NT2/D1 (cell line): Measurements from ENCODE around the gene TNFAIP1.
"Not testable (repeated sequence)": the region's sequence is repeated elsewhere in the genome, so short reads cannot be mapped to it uniquely, and the experiment has no call there.

ENCODE experiments used
- DNase-seq: peaks from one replicate; pipeline ENCODE4 v3.0.0-alpha.2; 2011; ENCODE audit warnings: low read depth, low spot score
- H3K27me3 ChIP-seq: 2 replicates; pipeline ENCODE4 v1.6.0; 2011; ENCODE audit warnings: mild to moderate bottlenecking; ENCODE audit not compliant: insufficient read length, insufficient read depth
- H3K36me3 ChIP-seq: 2 replicates; pipeline ENCODE4 v1.6.1; 2011; ENCODE audit warnings: mild to moderate bottlenecking, low read length, mixed read lengths; ENCODE audit not compliant: insufficient read depth, insufficient read length
- H3K4me1 ChIP-seq: 2 replicates; pipeline ENCODE4 v1.5.1; 2011; ENCODE audit not compliant: insufficient read depth, insufficient read length
- H3K4me3 ChIP-seq: 2 replicates; pipeline ENCODE4 v1.5.1; 2011; ENCODE audit warnings: low read depth; ENCODE audit not compliant: insufficient read length
- H3K9ac ChIP-seq: 2 replicates; pipeline ENCODE4 v1.6.0; 2011; ENCODE audit warnings: low read depth; ENCODE audit not compliant: insufficient read length
- H3K9me3 ChIP-seq: 2 replicates; pipeline ENCODE4 v1.5.1; 2011; ENCODE audit warnings: mild to moderate bottlenecking, low read length; ENCODE audit not compliant: insufficient read depth
- SUZ12 ChIP-seq: IDR thresholded peaks from 2 replicates; pipeline ENCODE4 v1.6.1; 2011; ENCODE audit not compliant: insufficient read length, insufficient read depth; ENCODE audit errors: extremely low read depth
- YY1 ChIP-seq: IDR thresholded peaks from 2 replicates; pipeline ENCODE4 v1.6.1; 2011; ENCODE audit not compliant: insufficient read length, insufficient read depth
- ZNF274 ChIP-seq: IDR thresholded peaks from 2 replicates; pipeline ENCODE4 v1.6.1; 2011; ENCODE audit warnings: mild to moderate bottlenecking, low read depth, low read length

The TNFAIP1 gene, protein sequence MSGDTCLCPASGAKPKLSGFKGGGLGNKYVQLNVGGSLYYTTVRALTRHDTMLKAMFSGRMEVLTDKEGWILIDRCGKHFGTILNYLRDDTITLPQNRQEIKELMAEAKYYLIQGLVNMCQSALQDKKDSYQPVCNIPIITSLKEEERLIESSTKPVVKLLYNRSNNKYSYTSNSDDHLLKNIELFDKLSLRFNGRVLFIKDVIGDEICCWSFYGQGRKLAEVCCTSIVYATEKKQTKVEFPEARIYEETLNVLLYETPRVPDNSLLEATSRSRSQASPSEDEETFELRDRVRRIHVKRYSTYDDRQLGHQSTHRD

DNA sequence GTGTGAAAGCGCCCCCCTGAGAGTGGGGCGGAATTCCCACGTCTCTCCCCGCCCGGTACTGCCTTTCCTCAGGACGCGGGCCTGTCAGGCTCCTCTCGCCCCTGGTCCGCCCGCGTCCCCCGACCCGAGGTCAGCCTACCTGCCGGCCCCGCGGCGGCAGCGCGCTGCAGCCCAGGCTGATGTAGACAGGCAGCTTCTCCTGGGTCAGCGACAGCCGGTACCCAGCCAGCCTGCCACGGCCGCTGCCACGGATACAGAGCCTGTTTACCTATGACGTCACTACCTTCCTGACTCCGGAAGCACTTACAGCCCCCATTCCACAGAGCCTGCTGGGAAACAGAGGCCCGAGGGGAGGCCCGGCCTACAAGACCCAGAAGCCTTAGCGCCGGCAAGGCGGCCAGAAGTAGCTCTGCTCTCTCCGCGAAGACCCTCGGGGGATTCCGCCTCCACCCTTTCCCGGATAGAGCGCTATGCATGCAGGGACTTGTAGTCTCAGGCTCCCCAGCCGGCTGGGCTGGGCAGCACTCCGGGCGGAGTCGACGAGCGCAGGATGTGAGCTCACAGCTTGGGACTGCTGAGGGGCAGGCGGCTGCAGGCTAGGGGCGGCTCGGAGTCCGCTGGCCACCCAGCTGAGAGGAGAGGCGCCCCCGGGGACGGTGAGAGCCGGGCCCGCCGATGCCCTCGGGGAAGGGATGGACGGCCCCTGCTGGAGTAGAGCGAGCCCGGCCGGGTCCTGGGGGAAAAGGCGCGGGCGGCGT lies at the start of gene TNFAIP1, which contains the start of gene IFT20:
Gene TNFAIP1, plus strand, starts transcription at position 561 of the 758 bp plus-strand sequence. CDS start 3,761 bp downstream, outside the sequence.
Gene IFT20, minus strand, starts transcription at position 272 of the 758 bp plus-strand sequence. CDS start 3,487 bp downstream, outside the sequence.
- H3K9me3 ChIP-seq = no peaks in the 10 kb centered on the region
- H3K9ac ChIP-seq = peak within 1 kb of the TSS; percentile 74
- H3K27me3 ChIP-seq = no peaks in the 10 kb centered on the region
- H3K4me1 ChIP-seq = no peaks in the 10 kb centered on the region
- no peak for TF ChIP-seq YY1
- no peak for TF ChIP-seq ZNF274
- TF ChIP-seq SUZ12 = no peak
- DNase-seq = peak; percentile 98
- peaks cover 38% of the 10 kb centered on the region for H3K36me3 ChIP-seq
- H3K4me3 ChIP-seq = peak within 1 kb of the TSS; percentile 71

DNA sequence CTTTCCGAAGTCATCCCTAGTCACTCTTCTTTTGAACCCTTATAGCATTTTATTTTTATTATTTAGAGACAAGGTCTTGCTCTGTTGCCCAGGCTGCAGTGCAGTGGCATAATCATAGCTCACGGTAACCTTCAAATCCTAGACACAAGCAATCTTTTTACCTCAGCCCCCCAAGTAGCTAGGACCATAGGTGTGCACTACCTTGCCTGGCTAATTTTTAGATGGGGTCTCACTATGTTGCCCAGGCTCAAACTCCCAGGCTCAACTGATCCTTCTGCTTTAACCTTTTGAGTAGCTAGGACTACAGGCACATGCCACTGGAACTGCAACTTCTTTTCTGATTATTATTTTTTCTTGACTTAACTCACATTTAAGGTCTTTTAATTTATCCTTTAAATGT lies 49.6 kb upstream of the TNFAIP1 start:
- no peak for TF ChIP-seq ZNF274
- no peak for TF ChIP-seq YY1
- TF ChIP-seq SUZ12 = no peak
- H3K9me3 ChIP-seq = no peaks in the 10 kb centered on the region
- H3K36me3 ChIP-seq = no peaks in the 10 kb centered on the region
- no peak overlapping the region for H3K9ac ChIP-seq
- H3K27me3 ChIP-seq = no peaks in the 10 kb centered on the region
- DNase-seq = no peak
- no peak overlapping the region for H3K4me3 ChIP-seq
- H3K4me1 ChIP-seq = no peaks in the 10 kb centered on the region

DNA sequence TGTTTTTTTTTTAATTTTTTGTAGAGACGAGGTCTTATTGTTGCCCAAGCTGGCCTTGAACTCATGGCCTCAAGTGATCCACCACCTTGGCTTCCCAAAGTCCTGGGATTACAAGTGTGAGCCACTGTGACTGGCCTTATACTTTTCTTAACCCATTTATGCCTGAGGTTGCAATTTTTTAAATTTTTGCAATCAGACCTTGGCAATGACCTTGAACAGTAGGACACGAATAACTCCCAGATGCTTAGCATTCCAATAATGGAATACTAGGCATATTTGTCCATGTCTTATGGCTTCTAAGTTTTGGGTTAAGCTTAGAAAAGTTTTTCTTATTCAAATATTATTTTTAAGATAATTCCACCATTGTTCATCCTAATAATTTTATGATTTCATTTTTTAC lies 44.9 kb upstream of the TNFAIP1 start:
- no peaks in the 10 kb centered on the region for H3K36me3 ChIP-seq
- H3K9me3 ChIP-seq = no peaks in the 10 kb centered on the region
- no peak overlapping the region for H3K9ac ChIP-seq
- no peak for DNase-seq
- H3K4me1 ChIP-seq = no peaks in the 10 kb centered on the region
- TF ChIP-seq SUZ12 (no peak), YY1 (no peak), ZNF274 (no peak)
- no peak overlapping the region for H3K4me3 ChIP-seq
- no peaks in the 10 kb centered on the region for H3K27me3 ChIP-seq

DNA sequence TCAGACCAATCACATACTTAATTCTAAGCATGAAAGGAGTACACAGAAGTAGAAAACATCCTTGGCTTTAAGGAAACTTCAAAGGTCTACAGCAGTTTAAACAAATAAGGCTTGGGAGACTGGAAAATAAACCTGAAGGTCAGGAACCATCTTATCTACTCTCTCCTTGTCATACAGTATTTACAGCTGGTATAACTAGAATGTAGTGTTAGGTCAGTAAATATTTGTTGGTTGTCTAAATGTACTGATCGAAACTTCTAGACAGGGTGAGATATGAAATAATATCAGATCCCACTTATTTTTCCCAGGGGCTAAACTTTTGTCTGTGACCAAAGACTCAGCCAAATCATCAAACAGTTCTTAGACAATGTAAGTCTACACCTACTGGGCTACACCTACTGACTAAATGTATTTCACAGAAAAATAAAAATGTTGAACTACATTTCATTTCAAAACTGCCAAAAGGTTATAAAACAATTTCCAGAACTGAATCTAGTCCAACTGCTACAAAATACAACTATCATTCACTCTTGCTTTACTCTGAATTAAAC lies 43.7 kb upstream of the TNFAIP1 start:
- no peaks in the 10 kb centered on the region for H3K9me3 ChIP-seq
- H3K27me3 ChIP-seq = no peaks in the 10 kb centered on the region
- H3K4me3 ChIP-seq = no peak overlapping the region
- H3K9ac ChIP-seq = no peak overlapping the region
- no peaks in the 10 kb centered on the region for H3K4me1 ChIP-seq
- TF ChIP-seq YY1 (no peak), SUZ12 (no peak), ZNF274 (no peak)
- H3K36me3 ChIP-seq = no peaks in the 10 kb centered on the region
- no peak for DNase-seq

DNA sequence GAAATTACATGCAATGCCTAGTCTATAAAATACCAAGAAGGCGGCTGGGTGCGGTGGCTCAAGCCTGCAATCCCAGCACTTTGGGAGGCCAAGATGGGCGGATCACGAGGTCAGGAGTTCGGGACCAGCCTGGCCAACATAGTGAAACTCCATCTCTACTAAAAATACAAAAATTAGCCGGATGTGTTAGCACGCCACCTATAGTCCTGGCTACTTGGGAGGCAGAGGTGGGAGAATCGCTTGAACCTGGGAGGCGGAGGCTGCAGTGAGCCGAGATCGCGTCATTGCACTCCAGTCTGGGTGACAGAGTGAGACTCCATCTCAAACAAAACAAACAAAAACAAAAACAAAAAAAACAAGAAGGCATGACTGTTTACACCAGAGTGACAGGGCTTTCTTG lies 42.7 kb upstream of the TNFAIP1 start:
- not testable (repeated sequence) for H3K4me1 ChIP-seq, H3K9me3 ChIP-seq, DNase-seq, H3K9ac ChIP-seq, H3K36me3 ChIP-seq, H3K4me3 ChIP-seq, H3K27me3 ChIP-seq

DNA sequence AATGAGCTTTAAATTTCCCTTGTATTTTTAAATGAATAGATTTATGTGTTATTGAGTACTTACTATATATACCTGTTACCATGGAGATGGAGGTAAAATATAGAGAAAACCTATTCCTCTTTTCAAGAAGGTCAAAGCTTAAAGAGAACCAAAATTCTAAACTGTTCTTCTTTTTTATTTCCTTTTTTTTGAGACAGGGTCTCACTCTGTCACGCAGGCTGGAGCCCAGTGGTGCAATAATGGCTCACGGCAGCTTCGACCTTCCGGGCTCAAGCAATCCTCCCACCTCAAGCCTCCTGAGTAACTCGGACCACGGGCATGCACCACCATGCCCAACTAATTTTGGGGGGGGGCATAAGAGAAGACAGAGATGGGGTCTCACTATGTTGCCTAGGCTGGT lies 41.6 kb upstream of the TNFAIP1 start:
- Histone ChIP-seq H3K4me1 (no peaks in the 10 kb centered on the region), H3K9me3 (no peaks in the 10 kb centered on the region), H3K36me3 (no peaks in the 10 kb centered on the region), H3K9ac (no peak overlapping the region), H3K27me3 (no peaks in the 10 kb centered on the region), H3K4me3 (no peak overlapping the region)
- no peak for TF ChIP-seq SUZ12
- TF ChIP-seq ZNF274 = no peak
- no peak for TF ChIP-seq YY1
- DNase-seq = no peak

DNA sequence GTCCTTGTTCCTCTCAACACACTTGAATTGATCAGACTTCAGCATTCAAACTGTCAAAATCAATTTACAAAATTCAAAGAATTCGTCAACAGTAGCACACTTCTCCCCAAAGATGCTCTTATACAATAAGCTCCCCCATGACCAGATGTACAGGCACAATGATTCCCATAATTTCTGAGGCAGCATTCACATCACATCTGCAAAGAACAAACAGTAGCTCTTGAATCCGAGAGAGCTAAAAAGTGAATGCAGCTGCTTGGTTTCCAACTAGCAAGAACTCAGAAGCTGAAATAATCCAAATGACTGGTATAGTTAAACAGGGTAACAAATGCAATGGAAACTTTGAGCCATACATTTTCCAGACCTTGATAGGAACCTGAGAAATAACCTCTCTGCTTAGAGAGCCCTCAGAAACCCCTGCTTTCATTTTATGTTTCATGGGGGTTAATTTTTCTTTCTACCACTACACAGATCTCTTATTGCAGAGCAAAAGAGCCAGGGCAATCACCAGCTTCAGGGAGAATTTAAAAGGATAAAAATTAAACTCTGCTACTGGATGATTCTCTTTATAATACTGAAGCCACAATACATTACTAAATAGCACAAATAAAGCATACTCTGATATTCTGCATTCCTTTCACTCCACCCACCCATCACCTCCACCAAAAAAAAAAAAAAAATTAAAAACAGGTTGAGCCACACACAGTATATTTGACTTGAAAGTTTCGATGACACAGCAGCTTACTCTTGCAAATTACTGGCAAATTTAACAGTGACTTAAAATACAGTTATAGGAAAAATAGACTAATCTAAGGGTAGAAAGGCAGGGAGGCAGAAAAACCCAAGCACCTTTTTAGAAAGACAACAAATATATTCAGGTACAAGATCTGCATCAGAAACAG lies 39.6 kb upstream of the TNFAIP1 start:
- no peak overlapping the region for H3K4me3 ChIP-seq
- TF ChIP-seq SUZ12 (no peak), ZNF274 (no peak), YY1 (no peak)
- H3K4me1 ChIP-seq = no peaks in the 10 kb centered on the region
- H3K27me3 ChIP-seq = no peaks in the 10 kb centered on the region
- H3K36me3 ChIP-seq = no peaks in the 10 kb centered on the region
- no peaks in the 10 kb centered on the region for H3K9me3 ChIP-seq
- no peak for DNase-seq
- H3K9ac ChIP-seq = no peak overlapping the region
